Kidney epithelial cell (primary cell): ENCODE results near the gene KSR1. TPM values are rescaled to one million over a fixed set of nuclear protein-coding genes. Genes with fewer than 3 reads are reported as not detected.

Experiments
- DNase-seq: peaks from one replicate; pipeline ENCODE4 v3.0.0-alpha.2; 2010; ENCODE audit warnings: low read depth
- H3K27me3 ChIP-seq: 2 replicates; pipeline ENCODE4 v1.6.0; 2011; ENCODE audit warnings: low read length; ENCODE audit not compliant: control insufficient read depth, insufficient read depth
- H3K36me3 ChIP-seq: 2 replicates; pipeline ENCODE4 v1.5.1; 2011; ENCODE audit warnings: low read length; ENCODE audit not compliant: control insufficient read depth, insufficient read depth
- H3K4me3 ChIP-seq: 2 replicates; pipeline ENCODE4 v1.5.1; 2011; ENCODE audit warnings: low read depth, mild to moderate bottlenecking, control low read depth, low read length
- total RNA-seq: library from RNA; depleted of rRNA; stranded (reverse); fragments of >200 nt; gene quantifications from 2 replicates; pipeline ENCODE4 v1.2.3, GENCODE V29; 2015
- TF ChIP-seq, protein P1 (sequence below): IDR thresholded peaks from 2 replicates; pipeline ENCODE4 v1.5.1; 2011; ENCODE audit warnings: mild to moderate bottlenecking, moderate library complexity, low read length, control low read depth, inconsistent platforms; ENCODE audit not compliant: insufficient read depth, poor library complexity, severe bottlenecking

The KSR1 gene
- total RNA-seq, 1 donor from 2014 or later = 11.2 TPM

DNA sequence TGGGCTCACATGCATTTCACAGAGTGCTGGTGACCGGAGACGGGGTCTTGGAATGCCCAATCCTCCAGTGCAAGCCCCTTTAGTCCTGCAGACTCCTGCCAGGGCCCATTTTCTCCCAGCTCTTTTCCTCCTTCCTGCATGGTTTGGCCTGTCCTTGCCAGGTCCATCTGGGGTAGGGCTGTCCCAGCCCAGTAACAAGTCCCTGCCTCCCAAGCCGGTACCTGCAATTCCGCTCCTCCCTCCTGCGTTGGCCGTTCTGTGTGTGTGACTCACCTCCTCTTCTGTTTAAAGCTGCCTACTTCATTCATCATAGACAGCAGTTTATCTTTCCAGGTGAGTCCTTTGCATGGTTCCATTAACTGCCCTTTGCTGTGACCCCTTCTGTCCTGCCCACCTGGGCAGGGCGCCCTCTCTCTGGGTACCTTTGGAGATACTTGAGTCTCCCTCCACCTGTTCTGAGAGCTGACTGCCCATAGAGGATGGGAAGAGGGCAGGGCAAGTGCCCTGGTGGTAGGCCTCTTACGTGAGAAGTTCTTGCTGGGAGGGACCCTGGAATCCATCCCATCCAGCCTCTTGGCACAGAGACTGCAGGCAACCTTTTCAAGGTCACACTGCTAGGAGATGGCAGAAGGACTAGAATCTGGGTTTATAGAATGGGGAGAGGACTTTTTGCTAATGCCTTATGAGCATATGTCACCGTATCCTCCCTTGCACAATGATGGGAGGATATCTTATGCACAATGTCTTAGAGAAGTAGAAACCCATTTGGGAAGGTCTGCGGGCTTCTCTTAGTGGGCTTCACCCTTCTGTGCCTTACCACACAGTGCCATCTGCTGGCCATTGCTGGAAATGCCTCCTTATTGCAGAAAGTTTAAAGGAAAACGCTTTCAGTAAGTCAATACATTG lies 145.1 kb downstream of the KSR1 start:
- Histone ChIP-seq H3K4me3 (no peak overlapping the region), H3K27me3 (no peaks in the 10 kb centered on the region), H3K36me3 (no peaks in the 10 kb centered on the region)
- TF ChIP-seq, protein P1, sequence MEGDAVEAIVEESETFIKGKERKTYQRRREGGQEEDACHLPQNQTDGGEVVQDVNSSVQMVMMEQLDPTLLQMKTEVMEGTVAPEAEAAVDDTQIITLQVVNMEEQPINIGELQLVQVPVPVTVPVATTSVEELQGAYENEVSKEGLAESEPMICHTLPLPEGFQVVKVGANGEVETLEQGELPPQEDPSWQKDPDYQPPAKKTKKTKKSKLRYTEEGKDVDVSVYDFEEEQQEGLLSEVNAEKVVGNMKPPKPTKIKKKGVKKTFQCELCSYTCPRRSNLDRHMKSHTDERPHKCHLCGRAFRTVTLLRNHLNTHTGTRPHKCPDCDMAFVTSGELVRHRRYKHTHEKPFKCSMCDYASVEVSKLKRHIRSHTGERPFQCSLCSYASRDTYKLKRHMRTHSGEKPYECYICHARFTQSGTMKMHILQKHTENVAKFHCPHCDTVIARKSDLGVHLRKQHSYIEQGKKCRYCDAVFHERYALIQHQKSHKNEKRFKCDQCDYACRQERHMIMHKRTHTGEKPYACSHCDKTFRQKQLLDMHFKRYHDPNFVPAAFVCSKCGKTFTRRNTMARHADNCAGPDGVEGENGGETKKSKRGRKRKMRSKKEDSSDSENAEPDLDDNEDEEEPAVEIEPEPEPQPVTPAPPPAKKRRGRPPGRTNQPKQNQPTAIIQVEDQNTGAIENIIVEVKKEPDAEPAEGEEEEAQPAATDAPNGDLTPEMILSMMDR = peak; percentile 87
- DNase-seq = no peak

GRCh38 chr17:27601975-27602302 lies 145.7 kb downstream of the KSR1 start:
- Histone ChIP-seq H3K27me3 (no peaks in the 10 kb centered on the region), H3K4me3 (no peak overlapping the region), H3K36me3 (no peaks in the 10 kb centered on the region)
- DNase-seq = no peak
- TF ChIP-seq, protein P1 = no peak

DNA sequence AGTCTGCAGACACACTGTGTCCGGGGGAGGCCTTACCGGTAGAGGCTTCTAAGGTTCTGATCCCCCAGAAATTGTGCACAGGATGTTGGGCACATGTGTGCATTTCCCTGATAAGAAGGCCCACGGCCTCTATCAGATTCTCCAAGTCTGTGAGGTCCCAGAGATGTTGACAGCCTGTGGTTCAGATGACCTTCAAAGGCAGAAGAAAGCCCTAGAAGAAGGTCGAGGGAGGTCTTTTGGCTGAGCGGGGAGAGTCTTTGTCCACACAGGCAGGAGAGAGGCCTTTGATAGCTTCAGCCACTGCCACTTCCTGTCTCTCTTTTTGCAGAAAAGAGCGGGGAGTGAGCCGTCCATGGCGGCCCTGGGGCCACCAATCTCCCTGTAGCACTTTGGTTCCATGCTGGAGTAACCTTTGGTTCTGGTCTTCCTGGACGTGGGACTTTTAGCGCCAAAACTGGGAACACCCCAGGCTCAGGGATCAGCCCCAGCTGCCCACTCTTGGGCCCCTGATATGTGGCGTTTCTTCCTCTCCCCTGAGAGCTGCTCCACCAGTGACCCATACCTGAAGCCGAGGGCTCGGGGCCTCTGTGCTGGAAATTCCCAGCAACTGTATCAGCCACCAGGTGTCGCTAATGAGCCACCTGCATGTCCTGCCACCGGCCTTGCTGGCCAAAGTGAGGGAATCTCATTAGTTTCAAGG lies 146.6 kb downstream of the KSR1 start:
- no peak overlapping the region for H3K4me3 ChIP-seq
- peak; percentile 26 for DNase-seq
- TF ChIP-seq, protein P1 = peak; percentile 99
- H3K27me3 ChIP-seq = no peaks in the 10 kb centered on the region
- no peaks in the 10 kb centered on the region for H3K36me3 ChIP-seq

DNA sequence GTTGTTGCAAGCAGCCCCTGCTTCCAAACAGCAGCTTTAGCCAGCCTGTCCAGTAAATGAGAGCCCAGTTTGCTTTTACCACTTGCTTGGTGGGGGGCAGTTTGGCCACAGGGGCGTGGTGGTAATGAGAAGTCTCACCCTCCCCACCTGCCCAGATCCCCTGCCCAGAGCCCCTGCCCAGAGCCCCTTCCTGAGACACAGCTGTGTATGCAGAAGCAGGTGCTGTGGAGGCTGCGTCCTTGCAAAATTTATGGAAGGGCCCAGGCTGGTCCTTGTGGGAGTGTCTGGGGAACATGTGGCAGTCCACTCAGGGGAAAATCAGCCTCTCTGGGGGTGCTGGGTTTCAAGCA lies 147.1 kb downstream of the KSR1 start:
- Histone ChIP-seq H3K36me3 (no peaks in the 10 kb centered on the region), H3K27me3 (no peaks in the 10 kb centered on the region), H3K4me3 (no peak overlapping the region)
- TF ChIP-seq, protein P1 = no peak
- no peak for DNase-seq

GRCh38 chr17:27603880-27604794 lies 147.9 kb downstream of the KSR1 start:
- no peak for DNase-seq
- TF ChIP-seq, protein P1 = no peak
- Histone ChIP-seq H3K36me3 (peaks cover 1% of the 10 kb centered on the region), H3K4me3 (no peak overlapping the region), H3K27me3 (no peaks in the 10 kb centered on the region)
